Limb (tissue), 2 donors: Measurements from ENCODE around the gene AZIN2.
"Not testable (repeated sequence)": the region's sequence is repeated elsewhere in the genome, so short reads cannot be mapped to it uniquely, and the experiment has no call there.

Experiments
- DNase-seq, 2 donors: peaks; one replicate each; pipeline ENCODE4 v3.0.0-alpha.2; 2016; ENCODE audit errors: extremely low spot score in 2 of 2

The AZIN2 gene

GRCh38 chr1:33094486-33094885 lies 13.5 kb downstream of the AZIN2 start:
- DNase-seq: no peak

GRCh38 chr1:33094971-33095604 lies 14.1 kb downstream of the AZIN2 start:
- DNase-seq: peak; percentile 59 to 81

- peak in 1 of 2 donors; percentile 58 for DNase-seq
These were observed 15.5 kb downstream of the AZIN2 start for GRCh38 chr1:33096363-33097005.

GRCh38 chr1:33097137-33097611 lies 16.2 kb downstream of the AZIN2 start:
- DNase-seq: no peak

- DNase-seq: no peak
These were observed 16.8 kb downstream of the AZIN2 start for GRCh38 chr1:33097762-33098161.

- DNase-seq: peak in 1 of 2 donors; percentile 9
These were observed 17.4 kb downstream of the AZIN2 start for GRCh38 chr1:33098371-33098770.

- peak; percentile 77 to 80 for DNase-seq
These were observed 18.6 kb downstream of the AZIN2 start for GRCh38 chr1:33099290-33100118.

- not testable (repeated sequence) for DNase-seq
These were observed 19.1 kb downstream of the AZIN2 start for GRCh38 chr1:33100119-33100415.

- no peak for DNase-seq
These were observed 29.5 kb downstream of the AZIN2 start for GRCh38 chr1:33110477-33110876.

- DNase-seq: peak in 1 of 2 donors; percentile 12
These were observed 31.0 kb downstream of the AZIN2 start for GRCh38 chr1:33111965-33112364.

GRCh38 chr1:33117440-33118085 lies 36.6 kb downstream of the AZIN2 start:
- no peak for DNase-seq

- no peak for DNase-seq
These were observed 37.3 kb downstream of the AZIN2 start for GRCh38 chr1:33118274-33118673.

- no peak for DNase-seq
These were observed 38.1 kb downstream of the AZIN2 start for GRCh38 chr1:33119050-33119449.

GRCh38 chr1:33119532-33120217 lies 38.7 kb downstream of the AZIN2 start:
- no peak for DNase-seq

GRCh38 chr1:33120436-33121231 lies 39.7 kb downstream of the AZIN2 start:
- no peak for DNase-seq

GRCh38 chr1:33121728-33122127 lies 40.8 kb downstream of the AZIN2 start:
- DNase-seq: no peak

- DNase-seq: no peak
These were observed 41.7 kb downstream of the AZIN2 start for GRCh38 chr1:33122483-33123178.

- no peak for DNase-seq
These were observed 42.3 kb downstream of the AZIN2 start for GRCh38 chr1:33123266-33123665.

- DNase-seq: not testable (repeated sequence)
These were observed 43.7 kb downstream of the AZIN2 start for GRCh38 chr1:33124647-33125046.
